ENCODE results near the gene LRIG3.

DNA sequence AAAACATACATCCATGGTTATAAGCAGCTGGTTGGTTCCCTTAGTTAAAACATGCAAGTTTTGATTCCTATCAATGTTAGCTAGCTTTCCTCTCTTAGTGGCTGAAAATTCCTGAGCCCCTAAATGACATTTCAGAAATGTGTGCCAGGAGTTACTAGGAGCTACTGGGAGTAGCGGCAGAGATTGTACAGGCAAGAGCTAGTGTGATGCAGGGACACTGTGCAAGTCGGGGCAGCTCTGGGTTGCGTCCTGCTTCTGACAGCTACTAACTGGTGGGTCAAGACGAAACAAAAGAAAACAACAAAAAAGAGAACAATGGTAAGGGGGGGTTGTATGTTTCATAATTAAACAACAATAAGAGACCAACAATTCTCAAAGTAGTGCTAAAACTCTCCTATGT, 35.4 kb downstream of the LRIG3 start:
- TF ChIP-seq EWSR1 (IDR thresholded peaks at IDR 0.05; ENCODE audit: borderline replicate concordance, low read depth, partially characterized antibody) (no peak), MAZ (CRISPR knock-in tag; conservative IDR thresholded peaks at IDR 0.05 in 1 of 2, IDR thresholded peaks at IDR 0.05 in 1 of 2) (no peak), ZFX (CRISPR knock-in tag; IDR thresholded peaks at IDR 0.05) (no peak), FOS (IDR thresholded peaks at IDR 0.05; ENCODE audit: extremely low read depth, insufficient read length) (no peak), TCF7 (IDR thresholded peaks at IDR 0.05; ENCODE audit: borderline replicate concordance) (no peak), CBFA2T2 (conservative IDR thresholded peaks at IDR 0.05) (no peak), NFYB (IDR thresholded peaks at IDR 0.05; ENCODE audit: extremely low read depth, insufficient read length) (no peak), POLR2A (conservative IDR thresholded peaks at IDR 0.05) (no peak), CHD1 (IDR thresholded peaks at IDR 0.05; ENCODE audit: low read length) (no peak), ZNF146 (CRISPR knock-in tag; IDR thresholded peaks at IDR 0.05; ENCODE audit: unreplicated experiment) (no peak), CBX8 (IDR thresholded peaks at IDR 0.05; ENCODE audit: borderline replicate concordance, extremely low read depth, low read depth, low read length, poor library complexity, severe bottlenecking) (no peak)
- TF ChIP-seq, protein P1, sequence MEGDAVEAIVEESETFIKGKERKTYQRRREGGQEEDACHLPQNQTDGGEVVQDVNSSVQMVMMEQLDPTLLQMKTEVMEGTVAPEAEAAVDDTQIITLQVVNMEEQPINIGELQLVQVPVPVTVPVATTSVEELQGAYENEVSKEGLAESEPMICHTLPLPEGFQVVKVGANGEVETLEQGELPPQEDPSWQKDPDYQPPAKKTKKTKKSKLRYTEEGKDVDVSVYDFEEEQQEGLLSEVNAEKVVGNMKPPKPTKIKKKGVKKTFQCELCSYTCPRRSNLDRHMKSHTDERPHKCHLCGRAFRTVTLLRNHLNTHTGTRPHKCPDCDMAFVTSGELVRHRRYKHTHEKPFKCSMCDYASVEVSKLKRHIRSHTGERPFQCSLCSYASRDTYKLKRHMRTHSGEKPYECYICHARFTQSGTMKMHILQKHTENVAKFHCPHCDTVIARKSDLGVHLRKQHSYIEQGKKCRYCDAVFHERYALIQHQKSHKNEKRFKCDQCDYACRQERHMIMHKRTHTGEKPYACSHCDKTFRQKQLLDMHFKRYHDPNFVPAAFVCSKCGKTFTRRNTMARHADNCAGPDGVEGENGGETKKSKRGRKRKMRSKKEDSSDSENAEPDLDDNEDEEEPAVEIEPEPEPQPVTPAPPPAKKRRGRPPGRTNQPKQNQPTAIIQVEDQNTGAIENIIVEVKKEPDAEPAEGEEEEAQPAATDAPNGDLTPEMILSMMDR (IDR thresholded peaks at IDR 0.05 in 2 of 3, conservative IDR thresholded peaks at IDR 0.05 in 1 of 3; ENCODE audit: insufficient read depth in 2 of 3, low read depth in 1 of 3, low read length in 3 of 3), result no peak
- TF ChIP-seq, protein P2, sequence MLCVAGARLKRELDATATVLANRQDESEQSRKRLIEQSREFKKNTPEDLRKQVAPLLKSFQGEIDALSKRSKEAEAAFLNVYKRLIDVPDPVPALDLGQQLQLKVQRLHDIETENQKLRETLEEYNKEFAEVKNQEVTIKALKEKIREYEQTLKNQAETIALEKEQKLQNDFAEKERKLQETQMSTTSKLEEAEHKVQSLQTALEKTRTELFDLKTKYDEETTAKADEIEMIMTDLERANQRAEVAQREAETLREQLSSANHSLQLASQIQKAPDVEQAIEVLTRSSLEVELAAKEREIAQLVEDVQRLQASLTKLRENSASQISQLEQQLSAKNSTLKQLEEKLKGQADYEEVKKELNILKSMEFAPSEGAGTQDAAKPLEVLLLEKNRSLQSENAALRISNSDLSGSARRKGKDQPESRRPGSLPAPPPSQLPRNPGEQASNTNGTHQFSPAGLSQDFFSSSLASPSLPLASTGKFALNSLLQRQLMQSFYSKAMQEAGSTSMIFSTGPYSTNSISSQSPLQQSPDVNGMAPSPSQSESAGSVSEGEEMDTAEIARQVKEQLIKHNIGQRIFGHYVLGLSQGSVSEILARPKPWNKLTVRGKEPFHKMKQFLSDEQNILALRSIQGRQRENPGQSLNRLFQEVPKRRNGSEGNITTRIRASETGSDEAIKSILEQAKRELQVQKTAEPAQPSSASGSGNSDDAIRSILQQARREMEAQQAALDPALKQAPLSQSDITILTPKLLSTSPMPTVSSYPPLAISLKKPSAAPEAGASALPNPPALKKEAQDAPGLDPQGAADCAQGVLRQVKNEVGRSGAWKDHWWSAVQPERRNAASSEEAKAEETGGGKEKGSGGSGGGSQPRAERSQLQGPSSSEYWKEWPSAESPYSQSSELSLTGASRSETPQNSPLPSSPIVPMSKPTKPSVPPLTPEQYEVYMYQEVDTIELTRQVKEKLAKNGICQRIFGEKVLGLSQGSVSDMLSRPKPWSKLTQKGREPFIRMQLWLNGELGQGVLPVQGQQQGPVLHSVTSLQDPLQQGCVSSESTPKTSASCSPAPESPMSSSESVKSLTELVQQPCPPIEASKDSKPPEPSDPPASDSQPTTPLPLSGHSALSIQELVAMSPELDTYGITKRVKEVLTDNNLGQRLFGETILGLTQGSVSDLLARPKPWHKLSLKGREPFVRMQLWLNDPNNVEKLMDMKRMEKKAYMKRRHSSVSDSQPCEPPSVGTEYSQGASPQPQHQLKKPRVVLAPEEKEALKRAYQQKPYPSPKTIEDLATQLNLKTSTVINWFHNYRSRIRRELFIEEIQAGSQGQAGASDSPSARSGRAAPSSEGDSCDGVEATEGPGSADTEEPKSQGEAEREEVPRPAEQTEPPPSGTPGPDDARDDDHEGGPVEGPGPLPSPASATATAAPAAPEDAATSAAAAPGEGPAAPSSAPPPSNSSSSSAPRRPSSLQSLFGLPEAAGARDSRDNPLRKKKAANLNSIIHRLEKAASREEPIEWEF (CRISPR knock-in tag; IDR thresholded peaks at IDR 0.05), result no peak
- TF ChIP-seq, protein P3, sequence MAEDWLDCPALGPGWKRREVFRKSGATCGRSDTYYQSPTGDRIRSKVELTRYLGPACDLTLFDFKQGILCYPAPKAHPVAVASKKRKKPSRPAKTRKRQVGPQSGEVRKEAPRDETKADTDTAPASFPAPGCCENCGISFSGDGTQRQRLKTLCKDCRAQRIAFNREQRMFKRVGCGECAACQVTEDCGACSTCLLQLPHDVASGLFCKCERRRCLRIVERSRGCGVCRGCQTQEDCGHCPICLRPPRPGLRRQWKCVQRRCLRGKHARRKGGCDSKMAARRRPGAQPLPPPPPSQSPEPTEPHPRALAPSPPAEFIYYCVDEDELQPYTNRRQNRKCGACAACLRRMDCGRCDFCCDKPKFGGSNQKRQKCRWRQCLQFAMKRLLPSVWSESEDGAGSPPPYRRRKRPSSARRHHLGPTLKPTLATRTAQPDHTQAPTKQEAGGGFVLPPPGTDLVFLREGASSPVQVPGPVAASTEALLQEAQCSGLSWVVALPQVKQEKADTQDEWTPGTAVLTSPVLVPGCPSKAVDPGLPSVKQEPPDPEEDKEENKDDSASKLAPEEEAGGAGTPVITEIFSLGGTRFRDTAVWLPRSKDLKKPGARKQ (CRISPR knock-in tag; IDR thresholded peaks at IDR 0.05), result no peak

Measured in K562 (cell line).